Cardiac fibroblast (primary cell): ENCODE data around the gene ZFYVE27.
"Not testable (repeated sequence)": the region's sequence is repeated elsewhere in the genome, so short reads cannot be mapped to it uniquely, and the experiment has no call there.

Experiments
- DNase-seq, 2 donors: peaks; one replicate each; pipeline versions ENCODE4 v3.0.0 to v3.0.0-alpha.2; 2010; ENCODE audit warnings: low read depth in 2 of 2
- H3K4me3 ChIP-seq, 2 donors: replicated peaks in 1 of 2; 1 replicate in 1 of 2; 2 replicates in 1 of 2; pipeline ENCODE4 v1.5.1; 2011; ENCODE audit warnings: low read depth in 2 of 2, low read length in 2 of 2, mild to moderate bottlenecking in 2 of 2, moderate library complexity in 1 of 2
- CTCF ChIP-seq: IDR thresholded peaks from one replicate; pipeline ENCODE4 v1.5.1; 2011; ENCODE audit warnings: low read depth, mild to moderate bottlenecking, low read length, inconsistent platforms

The ZFYVE27 gene

GRCh38 chr10:97736902-97737769 is at the start of gene ZFYVE27:
ZFYVE27 (plus strand) TSS chr10:97737128; CDS start chr10:97738478, 1,350 bp downstream.
- no peak for TF ChIP-seq CTCF
- DNase-seq = peak; percentile 96 to 97
- H3K4me3 ChIP-seq = peak within 1 kb of the TSS; percentile 97 to 99

GRCh38 chr10:97687785-97688781 is 48.8 kb upstream of the ZFYVE27 start:
- peak; percentile 75 to 79 for DNase-seq
- peak overlapping the region; percentile 15 to 33 for H3K4me3 ChIP-seq
- no peak for TF ChIP-seq CTCF

GRCh38 chr10:97689559-97690020 is 47.3 kb upstream of the ZFYVE27 start:
- no peak overlapping the region for H3K4me3 ChIP-seq
- no peak for TF ChIP-seq CTCF
- DNase-seq = peak; percentile 92 to 96

- no peak for TF ChIP-seq CTCF
- no peak overlapping the region for H3K4me3 ChIP-seq
- DNase-seq = no peak
Measured at GRCh38 chr10:97690133-97690532, 46.8 kb upstream of the ZFYVE27 start.

GRCh38 chr10:97698072-97698655 is 38.8 kb upstream of the ZFYVE27 start:
- not testable (repeated sequence) for H3K4me3 ChIP-seq, DNase-seq

GRCh38 chr10:97701438-97702069 is 35.4 kb upstream of the ZFYVE27 start:
- H3K4me3 ChIP-seq = no peak overlapping the region
- TF ChIP-seq CTCF = peak; percentile 95
- DNase-seq = peak; percentile 82 to 86
